NCI-H1694 (cell line): ENCODE measurements around the gene ATG4D.
A peak's percentile ranks its signal among the peaks of the same experiment; 100 is the strongest.

Experiments used
- DNase-seq: peaks from one replicate; lab custom pipeline; 2025; lab: John Stamatoyannopoulos, UW

The ATG4D gene

GRCh38 chr19:10580979-10581631, 37.4 kb downstream of the ATG4D start:
- DNase-seq: peak; percentile 89

- no peak for DNase-seq
Observed at GRCh38 chr19:10582091-10582490, 38.4 kb downstream of the ATG4D start.

- DNase-seq: no peak
Observed at GRCh38 chr19:10583036-10583776, 39.5 kb downstream of the ATG4D start.

GRCh38 chr19:10586396-10586795, 42.7 kb downstream of the ATG4D start:
- DNase-seq: no peak

- no peak for DNase-seq
Observed at GRCh38 chr19:10587022-10587838, 43.5 kb downstream of the ATG4D start, which contains the start of gene AP1M2. TSS of gene AP1M2 (minus strand) at chr19:10587312. CDS start at chr19:10587231, 81 bp downstream.

GRCh38 chr19:10587839-10588150, 44.1 kb downstream of the ATG4D start:
- DNase-seq: no peak

- no peak for DNase-seq
Observed at GRCh38 chr19:10593148-10593547, 49.4 kb downstream of the ATG4D start.

GRCh38 chr19:10593820-10594637, 50.3 kb downstream of the ATG4D start:
- no peak for DNase-seq

- DNase-seq: no peak
Observed at GRCh38 chr19:10600149-10600548, 56.4 kb downstream of the ATG4D start.

- DNase-seq: no peak
Observed at GRCh38 chr19:10601999-10602329, 58.3 kb downstream of the ATG4D start.

- DNase-seq: peak; percentile 37
Observed at GRCh38 chr19:10602330-10603083, 58.8 kb downstream of the ATG4D start.
